Stimulated activated CD4-positive, alpha-beta T cell treated with anti-CD3 and anti-CD28 coated beads, TNF-alpha, amount 100 ng/mL, for 1 hour (primary cell): ENCODE results near the gene FRMD4A.
"Not testable (repeated sequence)": the region's sequence is repeated elsewhere in the genome, so short reads cannot be mapped to it uniquely, and the experiment has no call there.

Source experiments
- DNase-seq, 3 donors: peaks; one replicate each; pipeline ENCODE4 v3.0.0-alpha.2; 2020; ENCODE audit warnings: low read depth in 3 of 3, low spot score in 1 of 3

The FRMD4A gene

GRCh38 chr10:14151571-14151970 lies 179.2 kb downstream of the FRMD4A start:
- DNase-seq: no peak

- DNase-seq: no peak
Observed at GRCh38 chr10:14150526-14150925, 180.2 kb downstream of the FRMD4A start.

- DNase-seq: no peak
Observed at GRCh38 chr10:14146501-14146900, 184.2 kb downstream of the FRMD4A start.

GRCh38 chr10:14146025-14146424 lies 184.7 kb downstream of the FRMD4A start:
- DNase-seq: no peak

GRCh38 chr10:14144451-14144850 lies 186.3 kb downstream of the FRMD4A start:
- DNase-seq: no peak

GRCh38 chr10:14142606-14143250 lies 188.0 kb downstream of the FRMD4A start:
- DNase-seq: no peak

- DNase-seq: no peak
Observed at GRCh38 chr10:14141283-14141682, 189.4 kb downstream of the FRMD4A start.

- no peak for DNase-seq
Observed at GRCh38 chr10:14137391-14137790, 193.3 kb downstream of the FRMD4A start.

- not testable (repeated sequence) for DNase-seq
Observed at GRCh38 chr10:14135196-14135595, 195.5 kb downstream of the FRMD4A start.

- no peak for DNase-seq
Observed at GRCh38 chr10:14134275-14134674, 196.4 kb downstream of the FRMD4A start.

GRCh38 chr10:14131261-14131960 lies 199.3 kb downstream of the FRMD4A start:
- DNase-seq: no peak

GRCh38 chr10:14129770-14130169 lies 201.0 kb downstream of the FRMD4A start:
- no peak for DNase-seq

- DNase-seq: no peak
Observed at GRCh38 chr10:14128519-14128918, 202.2 kb downstream of the FRMD4A start.

- DNase-seq: no peak
Observed at GRCh38 chr10:14126697-14127440, 203.9 kb downstream of the FRMD4A start.

GRCh38 chr10:14125564-14125963 lies 205.2 kb downstream of the FRMD4A start:
- no peak for DNase-seq

- DNase-seq: no peak
Observed at GRCh38 chr10:14124941-14125340, 205.8 kb downstream of the FRMD4A start.

- no peak for DNase-seq
Observed at GRCh38 chr10:14123139-14123538, 207.6 kb downstream of the FRMD4A start.

- no peak for DNase-seq
Observed at GRCh38 chr10:14120812-14121211, 209.9 kb downstream of the FRMD4A start.

- DNase-seq: no peak
Observed at GRCh38 chr10:14118953-14119352, 211.8 kb downstream of the FRMD4A start.

GRCh38 chr10:14116837-14117236 lies 213.9 kb downstream of the FRMD4A start:
- no peak for DNase-seq

- DNase-seq: no peak
Observed at GRCh38 chr10:14116021-14116420, 214.7 kb downstream of the FRMD4A start.

GRCh38 chr10:14114791-14115190 lies 215.9 kb downstream of the FRMD4A start:
- no peak for DNase-seq
